Measurements from ENCODE around the gene PHKA2. TPM values are rescaled to one million over a fixed set of nuclear protein-coding genes. Genes with fewer than 3 reads are reported as not detected.

The PHKA2 gene
- total and polyA plus RNA-seq, 4 donors, result 14.2 to 34.3 (median 22.8) TPM

DNA sequence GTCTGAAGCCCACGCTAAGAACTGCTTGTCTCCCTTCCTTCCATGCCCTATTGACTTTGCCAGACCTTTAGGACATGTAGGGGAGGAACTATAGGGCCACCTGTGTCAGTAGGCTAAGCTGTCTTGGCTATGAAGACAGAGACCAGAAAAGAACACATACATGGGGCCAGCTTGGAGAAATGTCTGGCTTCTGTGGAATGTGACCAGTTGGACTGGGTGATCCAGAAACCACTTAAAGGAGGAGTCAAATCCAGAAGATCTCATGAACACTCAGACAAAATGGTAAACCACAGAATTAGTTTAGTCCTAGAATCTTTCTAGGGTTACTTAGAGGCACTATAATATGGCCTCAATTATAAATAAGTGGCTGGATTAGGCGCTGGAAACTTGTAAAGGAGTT is 42.0 kb downstream of the PHKA2 start:
- TF ChIP-seq, protein P1, sequence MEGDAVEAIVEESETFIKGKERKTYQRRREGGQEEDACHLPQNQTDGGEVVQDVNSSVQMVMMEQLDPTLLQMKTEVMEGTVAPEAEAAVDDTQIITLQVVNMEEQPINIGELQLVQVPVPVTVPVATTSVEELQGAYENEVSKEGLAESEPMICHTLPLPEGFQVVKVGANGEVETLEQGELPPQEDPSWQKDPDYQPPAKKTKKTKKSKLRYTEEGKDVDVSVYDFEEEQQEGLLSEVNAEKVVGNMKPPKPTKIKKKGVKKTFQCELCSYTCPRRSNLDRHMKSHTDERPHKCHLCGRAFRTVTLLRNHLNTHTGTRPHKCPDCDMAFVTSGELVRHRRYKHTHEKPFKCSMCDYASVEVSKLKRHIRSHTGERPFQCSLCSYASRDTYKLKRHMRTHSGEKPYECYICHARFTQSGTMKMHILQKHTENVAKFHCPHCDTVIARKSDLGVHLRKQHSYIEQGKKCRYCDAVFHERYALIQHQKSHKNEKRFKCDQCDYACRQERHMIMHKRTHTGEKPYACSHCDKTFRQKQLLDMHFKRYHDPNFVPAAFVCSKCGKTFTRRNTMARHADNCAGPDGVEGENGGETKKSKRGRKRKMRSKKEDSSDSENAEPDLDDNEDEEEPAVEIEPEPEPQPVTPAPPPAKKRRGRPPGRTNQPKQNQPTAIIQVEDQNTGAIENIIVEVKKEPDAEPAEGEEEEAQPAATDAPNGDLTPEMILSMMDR (IDR thresholded peaks at IDR 0.05; ENCODE audit: control extremely low read depth, extremely low read depth), result no peak
- no peak overlapping the region for H3K4me3 ChIP-seq
- peaks cover 3 to 13% (median 5%) of the 10 kb centered on the region in 4 donors for H3K36me3 ChIP-seq (ENCODE audit: control insufficient read depth in 4 of 4, insufficient read depth in 4 of 4, low read length in 4 of 4)
- H3K4me1 ChIP-seq (ENCODE audit: control insufficient read depth in 5 of 5, insufficient read depth in 5 of 5, low read length in 5 of 5), result no peaks in the 10 kb centered on the region
- WGBS, 2 donors, result 80 to 100% methylated on average over 2 of the region's 2 CpGs
- H3K9me3 ChIP-seq (ENCODE audit: control insufficient read depth in 4 of 4, insufficient read depth in 3 of 4, low read length in 3 of 4), result peaks cover 0 to 2% (median 0%) of the 10 kb centered on the region in 4 donors
- peaks cover 0 to 4% (median 2%) of the 10 kb centered on the region in 3 donors for H3K27me3 ChIP-seq (ENCODE audit: control insufficient read depth in 3 of 3, insufficient read depth in 3 of 3, low read length in 2 of 3)
- DNase-seq (no peak), ATAC-seq (ENCODE audit: insufficient read depth, low FRiP score) (no peak)
- no peak overlapping the region for H3K27ac ChIP-seq (ENCODE audit: low read depth in 1 of 2, low read length in 1 of 2)
- H3K9ac ChIP-seq (ENCODE audit: insufficient read depth in 1 of 2, low read length in 2 of 2), result no peak overlapping the region

DNA sequence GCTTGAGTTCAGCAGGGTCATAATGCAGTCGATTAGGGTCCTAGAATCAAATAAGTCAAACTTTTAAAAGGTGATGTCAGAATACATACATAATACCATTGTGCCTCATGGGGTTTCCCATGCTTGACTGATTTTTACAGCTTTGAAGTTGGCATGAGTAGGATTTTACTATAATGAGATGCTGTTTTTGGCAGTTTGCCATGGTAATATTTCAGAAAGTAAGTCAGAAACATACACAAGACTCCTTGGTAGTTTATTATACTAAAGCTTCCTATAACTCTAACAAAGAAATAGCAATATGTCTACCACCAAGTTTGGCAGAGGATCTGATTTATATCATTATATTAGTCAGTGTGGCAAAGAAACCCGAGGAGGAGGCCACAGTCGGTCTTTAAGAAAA is 45.2 kb downstream of the PHKA2 start:
- Histone ChIP-seq H3K36me3 (ENCODE audit: control insufficient read depth in 4 of 4, insufficient read depth in 4 of 4, low read length in 4 of 4) (peaks cover 3 to 13% (median 7%) of the 10 kb centered on the region in 4 donors), H3K9ac (ENCODE audit: insufficient read depth in 1 of 2, low read length in 2 of 2) (no peak overlapping the region), H3K27ac (ENCODE audit: low read depth in 1 of 2, low read length in 1 of 2) (no peak overlapping the region), H3K4me1 (ENCODE audit: control insufficient read depth in 5 of 5, insufficient read depth in 5 of 5, low read length in 5 of 5) (no peaks in the 10 kb centered on the region), H3K9me3 (ENCODE audit: control insufficient read depth in 4 of 4, insufficient read depth in 3 of 4, low read length in 3 of 4) (peaks cover 0 to 2% (median 0%) of the 10 kb centered on the region in 4 donors), H3K4me3 (no peak overlapping the region), H3K27me3 (ENCODE audit: control insufficient read depth in 3 of 3, insufficient read depth in 3 of 3, low read length in 2 of 3) (peaks cover 0 to 4% (median 0%) of the 10 kb centered on the region in 3 donors)
- DNase-seq (peak in 2 of 3 donors; percentile 5 to 13), ATAC-seq (ENCODE audit: insufficient read depth, low FRiP score) (no peak)
- 72 to 86% methylated on average over 3 of the region's 3 CpGs for WGBS, 2 donors
- TF ChIP-seq, protein P1 (IDR thresholded peaks at IDR 0.05; ENCODE audit: control extremely low read depth, extremely low read depth), result no peak

DNA sequence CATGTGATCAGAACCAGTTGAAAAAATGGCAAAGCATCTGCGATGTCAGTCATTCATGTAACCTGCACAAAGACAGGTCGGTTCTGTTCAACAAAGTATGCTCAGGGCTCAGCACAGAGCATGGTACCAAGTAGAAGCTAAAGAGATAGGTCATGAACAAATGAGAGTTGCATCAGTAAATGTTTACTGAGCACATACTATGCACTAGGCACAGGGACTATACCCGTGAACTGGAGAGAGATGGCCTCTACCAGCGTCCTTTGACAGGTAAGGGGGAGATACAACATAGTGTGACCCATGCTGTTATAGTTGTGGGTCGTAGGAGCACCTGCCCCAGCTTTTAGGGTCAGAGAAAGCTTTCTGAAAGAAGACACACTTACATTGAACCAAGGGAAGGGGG is 46.7 kb downstream of the PHKA2 start:
- H3K9me3 ChIP-seq (ENCODE audit: control insufficient read depth in 4 of 4, insufficient read depth in 3 of 4, low read length in 3 of 4), result peaks cover 0 to 2% (median 0%) of the 10 kb centered on the region in 4 donors
- no peak overlapping the region for H3K9ac ChIP-seq (ENCODE audit: insufficient read depth in 1 of 2, low read length in 2 of 2)
- peaks cover 3 to 13% (median 6%) of the 10 kb centered on the region in 4 donors for H3K36me3 ChIP-seq (ENCODE audit: control insufficient read depth in 4 of 4, insufficient read depth in 4 of 4, low read length in 4 of 4)
- ATAC-seq (ENCODE audit: insufficient read depth, low FRiP score) (no peak), DNase-seq (no peak)
- 80 to 95% methylated on average over 5 of the region's 5 CpGs for WGBS, 2 donors
- no peak overlapping the region for H3K27ac ChIP-seq (ENCODE audit: low read depth in 1 of 2, low read length in 1 of 2)
- peaks cover 0 to 4% (median 0%) of the 10 kb centered on the region in 3 donors for H3K27me3 ChIP-seq (ENCODE audit: control insufficient read depth in 3 of 3, insufficient read depth in 3 of 3, low read length in 2 of 3)
- TF ChIP-seq, protein P1 (IDR thresholded peaks at IDR 0.05; ENCODE audit: control extremely low read depth, extremely low read depth), result no peak
- no peaks in the 10 kb centered on the region for H3K4me1 ChIP-seq (ENCODE audit: control insufficient read depth in 5 of 5, insufficient read depth in 5 of 5, low read length in 5 of 5)
- no peak overlapping the region for H3K4me3 ChIP-seq

DNA sequence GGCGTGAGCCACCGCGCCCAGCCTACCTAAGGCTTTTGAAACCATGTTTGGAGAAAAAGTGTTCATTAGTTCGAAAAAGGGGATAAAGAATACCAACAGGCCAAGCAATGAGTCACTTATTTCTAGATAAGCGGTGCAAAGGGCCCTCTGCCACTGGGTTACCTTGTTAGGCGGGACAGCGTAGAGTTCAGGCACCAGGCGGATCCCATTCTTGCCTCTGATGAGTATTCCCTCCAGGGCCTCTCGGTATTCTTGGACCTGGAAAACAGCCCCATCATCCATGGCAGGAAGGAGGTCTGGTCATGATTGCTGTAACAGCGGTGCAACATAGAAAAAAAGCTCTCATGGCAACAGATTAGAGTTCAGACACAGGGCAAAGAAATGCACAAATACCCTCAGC is 48.0 kb downstream of the PHKA2 start:
- DNase-seq (no peak), ATAC-seq (ENCODE audit: insufficient read depth, low FRiP score) (no peak)
- Histone ChIP-seq H3K4me1 (ENCODE audit: control insufficient read depth in 5 of 5, insufficient read depth in 5 of 5, low read length in 5 of 5) (no peaks in the 10 kb centered on the region), H3K4me3 (no peak overlapping the region), H3K27ac (ENCODE audit: low read depth in 1 of 2, low read length in 1 of 2) (no peak overlapping the region), H3K36me3 (ENCODE audit: control insufficient read depth in 4 of 4, insufficient read depth in 4 of 4, low read length in 4 of 4) (peaks cover 3 to 10% (median 6%) of the 10 kb centered on the region in 4 donors), H3K27me3 (ENCODE audit: control insufficient read depth in 3 of 3, insufficient read depth in 3 of 3, low read length in 2 of 3) (peaks cover 0 to 4% (median 0%) of the 10 kb centered on the region in 3 donors), H3K9ac (ENCODE audit: insufficient read depth in 1 of 2, low read length in 2 of 2) (no peak overlapping the region), H3K9me3 (ENCODE audit: control insufficient read depth in 4 of 4, insufficient read depth in 3 of 4, low read length in 3 of 4) (peaks cover 0 to 2% (median 0%) of the 10 kb centered on the region in 4 donors)
- TF ChIP-seq, protein P1 (IDR thresholded peaks at IDR 0.05; ENCODE audit: control extremely low read depth, extremely low read depth), result no peak
- WGBS, 2 donors, result 88 to 97% methylated on average over 8 to 10 of the region's 10 CpGs

Measured in lung (tissue), 12 donors.